ENCODE results near the gene PRKD2.

GRCh38 chr19:46723471-46723870, 6.6 kb upstream of the PRKD2 start:
- TF ChIP-seq POLR2A (IDR thresholded peaks at IDR 0.05; ENCODE audit: low read depth, low read length) = no peak
- no peak for TF ChIP-seq POLR2AphosphoS5 (IDR thresholded peaks at IDR 0.05; ENCODE audit: low read depth, low read length)
- no peak for TF ChIP-seq PAX5 (IDR thresholded peaks at IDR 0.05; ENCODE audit: insufficient read depth, low read length, severe bottlenecking)

Measured in GM12891 (cell line).